Stimulated activated naive CD8-positive, alpha-beta T cell treated with anti-CD3 and anti-CD28 coated beads, Interleukin-15, amount 100 ng/mL, for 72 hours (primary cell): Measurements from ENCODE around the gene PRDM11.
A peak's percentile ranks its signal among the peaks of the same experiment; 100 is the strongest.

Experiments used
- ATAC-seq: fragments of 150-1000 bp; cut with Tn5 transposase; 2 replicates; pipeline ENCODE4 v1.10.0; 2021; ENCODE audit warnings: mild to moderate bottlenecking, moderate library complexity
- DNase-seq, 2 donors: peaks; one replicate each; pipeline ENCODE4 v3.0.0; 2021 to 2022
- H3K27ac Mint-ChIP-seq, 2 donors: one replicate each; pipeline ENCODE4 v1.8.0; 2022; ENCODE audit warnings: mild to moderate bottlenecking in 2 of 2, mixed read lengths in 2 of 2, moderate library complexity in 2 of 2
- H3K27me3 Mint-ChIP-seq: one replicate; pipeline ENCODE4 v1.8.0; 2022; ENCODE audit warnings: mixed read lengths
- H3K4me1 Mint-ChIP-seq: one replicate; pipeline ENCODE4 v1.8.0; 2022; ENCODE audit warnings: mild to moderate bottlenecking, mixed read lengths
- H3K4me3 Mint-ChIP-seq, 2 donors: one replicate each; pipeline ENCODE4 v1.8.0; 2022; ENCODE audit warnings: mild to moderate bottlenecking in 2 of 2, mixed read lengths in 2 of 2, moderate library complexity in 1 of 2
- H3K9me3 Mint-ChIP-seq, 2 donors: one replicate each; pipeline ENCODE4 v1.8.0; 2022; ENCODE audit warnings: mixed read lengths in 2 of 2

Gene PRDM11

DNA sequence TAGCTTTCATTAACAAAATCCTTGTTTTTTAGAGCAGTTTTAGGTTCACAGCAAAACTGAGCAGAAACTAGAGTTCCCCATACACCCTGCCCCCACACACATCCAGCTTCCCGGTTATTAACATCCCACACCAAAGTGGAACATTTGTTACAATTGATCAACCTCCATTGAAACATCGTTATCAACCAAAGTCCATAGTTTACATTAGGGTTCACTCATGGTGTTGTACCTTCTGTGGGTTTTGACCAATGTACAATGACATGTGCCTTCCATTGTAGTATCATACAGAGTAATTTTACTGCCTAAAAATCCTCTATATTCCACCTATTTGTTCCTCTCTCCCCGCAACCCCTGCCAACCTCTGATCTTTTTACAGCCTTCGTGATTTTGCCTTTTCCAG lies 28.5 kb downstream of the PRDM11 start:
- Mint-ChIP-seq H3K27me3 (peaks cover 17% of the 10 kb centered on the region), H3K4me1 (peaks cover 18% of the 10 kb centered on the region), H3K9me3 (no peaks in the 10 kb centered on the region), H3K27ac (no peak overlapping the region), H3K4me3 (no peak overlapping the region)
- no peak for DNase-seq
- ATAC-seq = no peak

GRCh38 chr11:45176996-45177395 lies 30.6 kb downstream of the PRDM11 start:
- no peak for DNase-seq
- Mint-ChIP-seq H3K9me3 (no peaks in the 10 kb centered on the region), H3K27me3 (peaks cover 17% of the 10 kb centered on the region), H3K4me1 (peaks cover 15% of the 10 kb centered on the region), H3K4me3 (no peak overlapping the region), H3K27ac (no peak overlapping the region)
- ATAC-seq = no peak

GRCh38 chr11:45178223-45178622 lies 31.8 kb downstream of the PRDM11 start:
- Mint-ChIP-seq H3K27me3 (peaks cover 17% of the 10 kb centered on the region), H3K4me3 (no peak overlapping the region), H3K9me3 (no peaks in the 10 kb centered on the region), H3K27ac (no peak overlapping the region), H3K4me1 (peaks cover 15% of the 10 kb centered on the region)
- ATAC-seq (no peak), DNase-seq (no peak)

DNA sequence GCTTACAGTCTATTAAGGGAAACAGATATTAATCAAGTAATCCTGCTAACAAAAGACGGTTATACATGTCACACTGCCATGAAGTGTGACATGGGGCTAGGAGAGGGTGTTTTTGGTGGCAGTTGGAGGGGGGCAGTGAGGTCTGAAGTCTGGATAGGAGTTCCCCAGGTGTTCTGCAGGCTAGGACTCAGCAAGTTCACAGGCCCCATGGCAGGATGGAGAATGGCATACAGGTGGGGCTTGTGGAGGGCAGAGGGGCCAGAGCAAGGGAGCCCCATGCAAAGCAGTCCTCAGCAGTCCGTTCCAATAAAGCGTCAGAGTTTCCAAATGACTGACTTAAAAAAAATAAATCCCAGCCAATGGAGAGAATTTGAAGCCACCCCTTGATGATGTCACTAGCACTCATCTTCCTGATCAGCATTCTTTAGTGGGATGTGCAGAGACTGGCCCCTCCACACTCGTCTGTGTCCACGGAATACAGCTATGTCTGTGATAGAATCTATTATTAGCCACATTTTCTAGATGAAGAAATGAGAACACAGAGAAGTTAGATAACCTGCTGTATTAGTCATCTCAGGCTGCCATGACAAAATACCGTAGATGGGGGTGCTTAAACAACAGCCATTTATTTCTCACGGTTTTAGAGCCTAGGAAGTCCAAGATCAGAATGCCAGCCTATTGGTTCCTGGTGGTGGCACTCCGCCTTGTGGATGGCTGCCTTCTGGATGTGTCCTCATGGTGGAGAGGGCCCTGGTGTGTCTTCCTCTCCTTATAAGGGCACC lies 32.6 kb downstream of the PRDM11 start:
- DNase-seq (no peak), ATAC-seq (no peak)
- no peak overlapping the region for H3K27ac Mint-ChIP-seq
- peaks cover 17% of the 10 kb centered on the region for H3K27me3 Mint-ChIP-seq
- no peak overlapping the region for H3K4me3 Mint-ChIP-seq
- no peaks in the 10 kb centered on the region for H3K9me3 Mint-ChIP-seq
- H3K4me1 Mint-ChIP-seq = peaks cover 15% of the 10 kb centered on the region

DNA sequence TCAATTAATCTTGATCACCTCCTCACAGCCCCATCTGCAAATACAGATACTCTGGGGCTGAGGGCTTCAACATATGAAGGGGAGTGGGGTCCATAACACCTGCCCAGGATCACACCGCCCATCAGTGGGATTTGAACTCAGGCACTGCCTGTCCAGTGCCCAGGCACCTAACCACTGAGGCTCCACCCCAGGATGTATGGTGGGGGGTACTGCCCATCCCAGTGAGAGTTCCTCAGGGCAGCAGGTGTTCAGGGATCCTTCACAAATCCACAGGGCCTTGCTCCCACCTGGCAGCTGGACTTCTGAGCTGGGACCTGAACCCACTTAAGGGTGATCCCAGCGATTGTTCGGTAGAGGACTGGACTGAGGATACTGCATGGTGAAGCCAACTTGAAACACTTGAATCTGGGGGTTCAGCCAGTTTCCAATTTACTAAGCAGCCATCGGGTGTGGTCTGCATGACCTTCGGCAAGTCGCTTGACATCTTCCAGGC lies 33.3 kb downstream of the PRDM11 start:
- peaks cover 17% of the 10 kb centered on the region for H3K27me3 Mint-ChIP-seq
- H3K4me1 Mint-ChIP-seq = peaks cover 15% of the 10 kb centered on the region
- H3K4me3 Mint-ChIP-seq = peak overlapping the region; percentile 78 to 80
- peak overlapping the region; percentile 60 to 70 for H3K27ac Mint-ChIP-seq
- ATAC-seq (no peak), DNase-seq (no peak)
- no peaks in the 10 kb centered on the region for H3K9me3 Mint-ChIP-seq

DNA sequence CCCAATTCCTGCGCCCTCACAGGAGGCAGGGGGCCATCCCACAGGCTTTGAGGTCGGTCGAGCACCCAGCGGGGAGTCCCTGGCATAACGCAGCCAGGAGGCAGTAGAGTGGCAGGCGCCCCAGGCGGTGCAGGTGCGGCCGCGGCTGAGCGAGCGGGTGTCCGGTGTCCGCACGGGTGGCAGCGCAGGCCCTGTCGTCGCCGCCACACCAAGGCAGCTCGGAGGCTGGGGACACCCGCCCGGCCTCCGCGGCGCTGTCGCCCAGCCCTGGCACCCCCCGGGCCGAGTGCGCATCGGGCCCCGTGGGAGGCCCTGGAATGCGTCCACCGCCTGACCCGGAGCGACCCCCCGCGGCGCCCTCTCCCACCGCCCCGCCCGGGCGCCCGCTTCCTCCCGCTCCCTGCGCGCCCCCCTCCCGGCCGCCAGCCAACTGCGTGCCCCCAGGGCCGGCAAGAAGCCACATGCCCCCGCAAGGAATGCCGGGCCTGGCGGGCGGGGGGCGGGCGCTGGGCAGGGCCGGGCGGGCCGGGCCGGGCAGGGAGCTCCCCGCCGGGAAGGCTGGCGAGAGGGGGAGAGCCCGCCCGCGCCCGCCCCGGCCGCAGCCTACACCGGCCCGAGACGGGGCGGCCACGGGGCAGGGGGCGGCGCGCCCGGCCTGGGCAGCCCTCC lies 33.9 kb downstream of the PRDM11 start:
- peaks cover 17% of the 10 kb centered on the region for H3K27me3 Mint-ChIP-seq
- DNase-seq (peak; percentile 16 to 22), ATAC-seq (peak; percentile 74)
- peak overlapping the region; percentile 78 to 80 for H3K4me3 Mint-ChIP-seq
- H3K9me3 Mint-ChIP-seq = no peaks in the 10 kb centered on the region
- H3K27ac Mint-ChIP-seq = peak overlapping the region; percentile 60 to 70
- H3K4me1 Mint-ChIP-seq = peaks cover 15% of the 10 kb centered on the region

DNA sequence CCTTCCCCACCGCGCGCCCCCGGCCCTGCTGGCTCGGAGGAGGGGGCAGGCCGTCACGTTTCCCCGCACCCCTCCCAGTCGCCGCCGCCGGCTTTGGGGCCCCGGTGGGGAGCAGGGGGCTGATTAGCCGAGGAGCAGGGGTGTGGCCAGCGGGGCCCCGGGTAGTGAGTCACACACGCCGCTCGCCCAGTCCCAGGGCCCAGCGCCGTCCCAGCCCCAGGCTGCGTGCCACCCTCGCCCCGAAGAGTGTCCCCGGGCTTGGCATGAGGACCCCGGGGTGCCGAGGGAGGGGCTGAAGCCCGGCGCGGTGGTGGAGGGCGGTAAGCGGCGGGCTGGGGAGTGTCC lies 34.4 kb downstream of the PRDM11 start:
- Mint-ChIP-seq H3K9me3 (no peaks in the 10 kb centered on the region), H3K4me1 (peaks cover 15% of the 10 kb centered on the region), H3K27ac (no peak overlapping the region), H3K4me3 (no peak overlapping the region), H3K27me3 (peaks cover 17% of the 10 kb centered on the region)
- peak; percentile 90 for ATAC-seq
- peak; percentile 57 to 63 for DNase-seq

DNA sequence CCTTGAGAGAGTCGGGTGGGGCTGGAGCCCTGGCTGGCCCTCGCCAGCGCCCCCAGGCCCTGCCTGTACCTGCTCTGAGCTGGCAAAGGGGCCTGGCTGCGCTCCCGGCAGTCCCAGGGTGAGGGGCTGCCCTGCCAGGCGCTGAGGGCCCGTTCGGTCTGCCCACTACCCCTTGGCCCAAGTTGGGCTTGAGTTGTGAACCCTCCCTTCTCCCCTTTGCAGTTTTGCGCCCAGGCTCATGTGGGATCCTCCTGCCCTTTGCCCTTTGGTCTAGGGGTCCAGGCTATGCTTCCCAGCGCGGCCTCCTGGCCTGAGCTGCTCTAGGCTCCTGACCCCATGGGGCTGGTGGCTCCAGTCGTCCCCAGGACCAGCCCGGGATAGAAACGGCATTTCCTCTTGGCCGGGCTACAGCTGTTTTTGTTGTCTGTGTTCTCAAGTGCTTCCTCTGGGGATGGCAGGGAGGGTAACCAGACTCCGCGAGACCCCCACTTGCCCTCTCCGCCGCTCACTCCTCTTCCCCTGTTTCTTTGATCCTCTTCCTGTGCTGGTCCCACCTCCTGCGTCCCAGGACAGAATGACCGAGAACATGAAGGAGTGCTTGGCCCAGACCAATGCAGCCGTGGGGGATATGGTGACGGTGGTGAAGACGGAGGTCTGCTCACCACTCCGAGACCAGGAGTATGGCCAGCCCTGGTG lies 34.9 kb downstream of the PRDM11 start:
- no peaks in the 10 kb centered on the region for H3K9me3 Mint-ChIP-seq
- peaks cover 17% of the 10 kb centered on the region for H3K27me3 Mint-ChIP-seq
- peak overlapping the region; percentile 32 to 40 for H3K4me3 Mint-ChIP-seq
- H3K27ac Mint-ChIP-seq = no peak overlapping the region
- ATAC-seq (no peak), DNase-seq (no peak)
- peaks cover 15% of the 10 kb centered on the region for H3K4me1 Mint-ChIP-seq

DNA sequence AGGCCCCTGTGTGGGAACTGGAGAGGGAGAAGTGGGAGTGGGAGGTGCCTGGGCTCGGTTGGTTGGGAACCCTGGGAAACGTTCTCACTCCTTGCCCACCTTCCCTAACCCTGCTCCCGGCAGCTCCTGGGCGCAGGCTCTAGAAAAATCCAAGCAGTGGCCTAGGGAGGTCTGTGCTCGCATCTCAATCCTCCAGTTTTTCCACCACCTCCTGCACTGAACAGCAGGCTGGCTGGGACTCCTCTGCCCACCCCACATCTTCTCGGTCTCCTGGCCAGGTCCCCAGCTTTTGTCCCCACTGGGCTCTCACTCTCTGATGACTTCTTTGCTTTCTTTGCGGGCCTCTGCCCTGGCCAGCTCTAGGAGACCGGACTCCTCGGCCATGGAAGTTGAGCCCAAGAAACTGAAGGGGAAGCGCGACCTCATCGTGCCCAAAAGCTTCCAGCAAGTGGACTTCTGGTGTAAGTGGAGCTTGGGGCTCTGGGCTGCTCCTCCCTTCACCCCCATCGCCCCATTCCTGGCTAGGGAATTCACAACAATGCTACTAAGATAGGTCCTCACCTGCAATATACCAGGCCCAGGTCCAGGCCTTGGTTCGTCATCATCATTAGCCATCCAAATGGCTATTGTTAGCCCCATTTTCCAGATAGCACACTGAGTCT lies 35.6 kb downstream of the PRDM11 start:
- Mint-ChIP-seq H3K27ac (no peak overlapping the region), H3K9me3 (no peaks in the 10 kb centered on the region)
- no peak for ATAC-seq

DNA sequence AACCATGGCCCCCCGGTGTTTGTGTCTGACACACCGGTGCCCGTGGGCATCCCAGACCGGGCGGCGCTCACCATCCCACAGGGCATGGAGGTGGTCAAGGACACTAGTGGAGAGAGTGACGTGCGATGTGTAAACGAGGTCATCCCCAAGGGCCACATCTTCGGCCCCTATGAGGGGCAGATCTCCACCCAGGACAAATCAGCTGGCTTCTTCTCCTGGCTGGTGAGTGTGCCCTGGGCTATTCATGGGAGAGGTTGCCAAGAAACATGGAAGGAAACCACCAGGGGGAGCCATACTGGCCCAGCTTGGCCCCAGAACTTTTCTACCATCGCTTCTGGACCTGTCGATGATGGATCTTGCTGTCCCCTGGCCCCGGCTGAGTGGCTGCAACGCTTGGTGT lies 36.5 kb downstream of the PRDM11 start:
- DNase-seq (no peak), ATAC-seq (no peak)
- peaks cover 15% of the 10 kb centered on the region for H3K4me1 Mint-ChIP-seq
- H3K27ac Mint-ChIP-seq = no peak overlapping the region
- no peaks in the 10 kb centered on the region for H3K9me3 Mint-ChIP-seq
- H3K4me3 Mint-ChIP-seq = no peak overlapping the region
- H3K27me3 Mint-ChIP-seq = peaks cover 10% of the 10 kb centered on the region

More for the DNA sequence above, 35.6 kb downstream of the PRDM11 start:
- H3K4me1 Mint-ChIP-seq = peaks cover 15% of the 10 kb centered on the region
- no peak for DNase-seq
- H3K4me3 Mint-ChIP-seq = peak overlapping the region in 1 of 2 donors; percentile 41
- H3K27me3 Mint-ChIP-seq = peaks cover 17% of the 10 kb centered on the region

GRCh38 chr11:45184640-45185039 lies 38.2 kb downstream of the PRDM11 start:
- Mint-ChIP-seq H3K27ac (no peak overlapping the region), H3K4me3 (no peak overlapping the region), H3K9me3 (no peaks in the 10 kb centered on the region), H3K4me1 (peaks cover 6% of the 10 kb centered on the region), H3K27me3 (no peaks in the 10 kb centered on the region)
- no peak for ATAC-seq
- DNase-seq = no peak

- DNase-seq (no peak), ATAC-seq (no peak)
- Mint-ChIP-seq H3K9me3 (no peaks in the 10 kb centered on the region), H3K27ac (no peak overlapping the region), H3K4me1 (no peaks in the 10 kb centered on the region), H3K4me3 (no peak overlapping the region), H3K27me3 (no peaks in the 10 kb centered on the region)
Measured at GRCh38 chr11:45185228-45185729, 38.8 kb downstream of the PRDM11 start.

DNA sequence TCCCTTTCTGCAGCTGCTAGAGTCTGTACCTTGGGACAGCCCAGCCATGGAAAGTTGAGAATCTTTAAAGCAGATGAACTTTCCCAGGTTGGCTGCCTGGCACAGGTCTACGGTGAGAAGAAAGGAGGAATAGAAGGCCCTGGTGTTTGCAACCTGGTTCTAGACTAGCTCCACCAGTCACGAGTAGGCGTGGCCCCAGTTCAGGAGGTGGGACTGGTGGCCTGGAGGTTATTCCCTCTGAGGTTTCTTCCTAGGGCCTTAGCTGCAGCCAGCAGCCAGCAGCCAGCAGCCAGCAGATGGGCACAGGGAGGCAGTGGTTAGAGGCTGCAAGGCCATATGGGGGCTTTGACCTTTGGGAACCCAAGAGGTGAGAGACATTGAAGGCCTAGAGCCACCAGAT lies 40.9 kb downstream of the PRDM11 start:
- Mint-ChIP-seq H3K27me3 (no peaks in the 10 kb centered on the region), H3K4me3 (no peak overlapping the region), H3K9me3 (no peaks in the 10 kb centered on the region), H3K27ac (no peak overlapping the region), H3K4me1 (no peaks in the 10 kb centered on the region)
- DNase-seq (no peak), ATAC-seq (no peak)

- Mint-ChIP-seq H3K27me3 (no peaks in the 10 kb centered on the region), H3K27ac (no peak overlapping the region), H3K4me3 (no peak overlapping the region), H3K4me1 (no peaks in the 10 kb centered on the region), H3K9me3 (no peaks in the 10 kb centered on the region)
- no peak for DNase-seq
- no peak for ATAC-seq
Measured at GRCh38 chr11:45188127-45188526, 41.7 kb downstream of the PRDM11 start.

DNA sequence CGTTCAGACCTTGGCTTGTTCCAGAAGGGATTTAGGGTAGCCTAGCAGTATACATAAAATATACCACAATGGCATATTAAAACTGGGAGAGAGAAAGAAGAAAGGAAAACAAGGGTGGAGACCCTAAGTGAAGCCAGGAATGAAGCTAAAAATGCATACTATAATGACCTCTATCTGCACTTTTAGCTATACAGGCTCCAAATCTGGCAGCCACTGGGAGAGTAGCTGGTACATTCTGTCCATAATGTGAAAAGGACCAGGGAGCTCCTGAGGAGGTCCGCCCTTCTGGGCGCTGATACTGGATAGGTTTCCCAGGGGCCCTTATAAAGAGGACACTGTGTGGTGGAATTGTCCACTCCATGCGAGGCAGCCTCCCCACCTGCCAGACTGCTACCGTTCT lies 42.8 kb downstream of the PRDM11 start:
- no peak for DNase-seq
- no peaks in the 10 kb centered on the region for H3K9me3 Mint-ChIP-seq
- no peaks in the 10 kb centered on the region for H3K4me1 Mint-ChIP-seq
- no peaks in the 10 kb centered on the region for H3K27me3 Mint-ChIP-seq
- H3K4me3 Mint-ChIP-seq = no peak overlapping the region
- no peak overlapping the region for H3K27ac Mint-ChIP-seq
- no peak for ATAC-seq
